Cardiac muscle cell (in vitro differentiated cells and primary cell): ENCODE results near the gene S100A11. TPM values are rescaled to one million over a fixed set of nuclear protein-coding genes. Genes with fewer than 3 reads are reported as not detected.

Source experiments
- DNase-seq, 2 donors: peaks; one replicate each; pipeline versions ENCODE4 v3.0.0 to v3.0.0-alpha.2; 2010 to 2017; ENCODE audit warnings: low read depth in 1 of 2, low spot score in 1 of 2
- H3K27ac ChIP-seq: fragments of 200-600 bp; sonication (generic); 2 replicates; pipeline ENCODE4 v1.5.1; 2016
- H3K27me3 ChIP-seq: fragments of 200-600 bp; sonication (generic); 2 replicates; pipeline ENCODE4 v1.6.0; 2016; ENCODE audit warnings: control low read depth
- H3K36me3 ChIP-seq: fragments of 200-600 bp; sonication (generic); 2 replicates; pipeline ENCODE4 v1.5.1; 2016; ENCODE audit warnings: control low read depth
- H3K4me1 ChIP-seq: fragments of 200-600 bp; sonication (generic); 2 replicates; pipeline ENCODE4 v1.8.1; 2017; ENCODE audit warnings: low read depth, mild to moderate bottlenecking, mixed run types
- H3K4me3 ChIP-seq: fragments of 200-600 bp; sonication (generic); 2 replicates; pipeline ENCODE4 v1.5.1; 2016; ENCODE audit warnings: mild to moderate bottlenecking
- H3K9me3 ChIP-seq: fragments of 200-600 bp; sonication (generic); 2 replicates; pipeline ENCODE4 v1.5.1; 2017; ENCODE audit warnings: low read depth, mild to moderate bottlenecking, control low read depth
- CTCF ChIP-seq: IDR thresholded peaks from 2 replicates; pipeline ENCODE4 v1.5.1; 2012; ENCODE audit warnings: low read depth, mild to moderate bottlenecking, low read length
- polyA plus RNA-seq: library from polyadenylated mRNA; unstranded; fragments of >200 nt; fragmentation: Nextera tagmentation; extraction: Ambion mirVana; gene quantifications from 2 replicates; pipeline ENCODE4 v1.2.1, GENCODE V29; 2016
- total RNA-seq: library from RNA; depleted of rRNA; stranded (reverse); fragments of >200 nt; gene quantifications from 2 replicates; pipeline ENCODE4 v1.2.3, GENCODE V29; 2016

Gene S100A11
- total and polyA plus RNA-seq, 2 experiments from 2014 or later, result 22.5 to 122 TPM

DNA sequence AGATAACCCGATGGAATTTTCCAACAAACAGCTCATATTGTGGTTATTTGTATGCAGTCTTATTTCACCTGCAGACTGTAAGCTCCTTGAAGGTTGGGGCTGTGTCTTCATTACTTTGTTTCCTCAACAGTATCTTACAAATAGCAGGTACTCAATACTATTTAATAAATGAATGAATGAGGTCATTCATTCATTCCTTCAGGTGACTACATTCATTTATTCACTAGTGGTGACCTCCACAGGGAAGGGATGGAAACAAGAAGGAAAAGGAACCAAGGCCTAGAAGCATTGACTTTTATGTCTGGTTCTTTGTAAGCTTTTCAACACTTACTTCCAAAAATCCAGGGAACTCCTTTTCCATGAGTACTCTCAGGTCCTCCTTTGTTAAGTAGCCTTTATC lies 51.0 kb downstream of the S100A11 start:
- H3K4me1 ChIP-seq, result peaks cover 6% of the 10 kb centered on the region
- no peaks in the 10 kb centered on the region for H3K9me3 ChIP-seq
- no peaks in the 10 kb centered on the region for H3K36me3 ChIP-seq
- peaks cover 9% of the 10 kb centered on the region for H3K27me3 ChIP-seq
- no peak for TF ChIP-seq CTCF
- no peak overlapping the region for H3K4me3 ChIP-seq
- H3K27ac ChIP-seq, result no peak overlapping the region
- DNase-seq, result no peak

GRCh38 chr1:151985270-151985669 lies 51.5 kb downstream of the S100A11 start:
- peaks cover 6% of the 10 kb centered on the region for H3K4me1 ChIP-seq
- H3K9me3 ChIP-seq, result no peaks in the 10 kb centered on the region
- no peak overlapping the region for H3K27ac ChIP-seq
- H3K4me3 ChIP-seq, result no peak overlapping the region
- H3K36me3 ChIP-seq, result no peaks in the 10 kb centered on the region
- no peak for DNase-seq
- no peak for TF ChIP-seq CTCF
- peaks cover 8% of the 10 kb centered on the region for H3K27me3 ChIP-seq

DNA sequence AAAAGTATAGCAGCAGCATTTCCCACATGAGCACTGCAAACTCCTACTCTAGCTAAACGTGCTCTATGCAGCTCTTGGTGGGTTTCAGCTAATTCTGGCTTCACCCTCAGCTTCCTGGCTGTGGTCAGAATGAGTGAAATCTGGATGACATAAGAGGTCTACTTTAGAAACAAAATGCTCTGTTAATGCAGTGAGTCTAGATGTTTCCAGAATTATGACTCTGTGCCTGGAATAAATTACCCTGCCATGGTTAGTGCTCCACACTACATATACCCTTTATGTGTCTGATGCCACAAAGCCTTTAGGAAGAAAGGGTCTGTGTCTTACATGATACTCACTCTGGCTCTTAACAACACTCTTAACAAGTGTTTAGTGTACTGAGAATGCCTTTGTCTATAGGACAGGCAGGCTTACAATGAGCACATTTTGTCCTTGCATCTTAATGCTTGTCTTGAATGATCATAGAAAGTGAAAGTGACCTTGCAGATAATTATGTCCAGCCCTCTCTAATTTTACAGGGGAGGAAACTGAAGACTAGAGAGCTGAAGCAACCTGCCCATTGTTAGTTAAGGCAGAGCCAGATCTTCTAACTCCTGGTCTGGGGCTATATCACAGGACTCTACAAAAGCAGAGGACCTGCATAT lies 52.4 kb downstream of the S100A11 start:
- Histone ChIP-seq H3K4me3 (no peak overlapping the region), H3K4me1 (peaks cover 6% of the 10 kb centered on the region), H3K36me3 (no peaks in the 10 kb centered on the region), H3K27me3 (peaks cover 2% of the 10 kb centered on the region), H3K9me3 (no peaks in the 10 kb centered on the region), H3K27ac (no peak overlapping the region)
- no peak for TF ChIP-seq CTCF
- no peak for DNase-seq

Other genes with a start within 250 kb of the S100A11 start
- 7.8 and 13.5 TPM in 2 replicates for gene TDRKH, start 246.5 kb downstream of the S100A11 start, total RNA-seq
- 12.9 and 14.6 TPM in 2 replicates for gene TDRKH, start 246.5 kb downstream of the S100A11 start, polyA plus RNA-seq
- gene LINGO4, start 231.6 kb downstream of the S100A11 start, total RNA-seq, result not detected in 2 replicates
- gene LINGO4, start 231.6 kb downstream of the S100A11 start, polyA plus RNA-seq, result not detected in 2 replicates
- not detected in 2 replicates for gene RORC, start 205.2 kb downstream of the S100A11 start, total RNA-seq
- gene RORC, start 205.2 kb downstream of the S100A11 start, polyA plus RNA-seq, result not detected in 2 replicates
- not detected in 2 replicates for gene C2CD4D, start 197.2 kb downstream of the S100A11 start, total RNA-seq
- gene C2CD4D, start 197.2 kb downstream of the S100A11 start, polyA plus RNA-seq, result 0.41 and 0.44 TPM in 2 replicates
- gene THEM5, start 183.3 kb downstream of the S100A11 start, total RNA-seq, result not detected in 2 replicates
- not detected in 2 replicates for gene THEM5, start 183.3 kb downstream of the S100A11 start, polyA plus RNA-seq
- gene THEM4, start 127.5 kb downstream of the S100A11 start, total RNA-seq, result 26.8 and 37.5 TPM in 2 replicates
- gene THEM4, start 127.5 kb downstream of the S100A11 start, polyA plus RNA-seq, result 42.6 and 61.9 TPM in 2 replicates
- gene S100A10, start 43.1 kb downstream of the S100A11 start, total RNA-seq, result 14.6 and 19.3 TPM in 2 replicates
- gene S100A10, start 43.1 kb downstream of the S100A11 start, polyA plus RNA-seq, result 58.9 and 103 TPM in 2 replicates
- not detected in 2 replicates for gene TCHHL1, start 52.1 kb upstream of the S100A11 start, total RNA-seq
- gene TCHHL1, start 52.1 kb upstream of the S100A11 start, polyA plus RNA-seq, result not detected in 2 replicates
- not detected in 2 replicates for gene TCHH, start 78.4 kb upstream of the S100A11 start, total RNA-seq
- gene TCHH, start 78.4 kb upstream of the S100A11 start, polyA plus RNA-seq, result not detected in 2 replicates
- gene RPTN, start 122.2 kb upstream of the S100A11 start, total RNA-seq, result not detected in 2 replicates
- gene RPTN, start 122.2 kb upstream of the S100A11 start, polyA plus RNA-seq, result not detected in 2 replicates
- not detected in 2 replicates for gene HRNR, start 187.2 kb upstream of the S100A11 start, total RNA-seq
- not detected in 2 replicates for gene HRNR, start 187.2 kb upstream of the S100A11 start, polyA plus RNA-seq